ENCODE measurements around the gene EN2. TPM values are rescaled to one million over a fixed set of nuclear protein-coding genes. Genes with fewer than 3 reads are reported as not detected.

EN2 gene
- total and polyA plus RNA-seq, 2 of the 13 experiments (the other 11 are each of a cell fraction or from before 2014, with no cell fraction given): not detected

GRCh38 chr7:155482511-155483183 lies 24.7 kb downstream of the EN2 start:
- WGBS (ENCODE audit: low lambda C conversion rate): 25% methylated on average over 8 of the region's 17 CpGs
- DNase-seq (ENCODE audit: low spot score) (no peak), FAIRE-seq (no peak), ATAC-seq (no peak; the same call in 2 of the 3 replicates)
- ChIA-PET POLR2A (no interaction called here), CTCF (ENCODE audit: low intra/inter-chr PET ratio, low total read pairs) (no interaction called here)
- Histone ChIP-seq H3K4me2 (ENCODE audit: low read depth, low read length) (no peak overlapping the region), H2AFZ (ENCODE audit: low read length) (no peak overlapping the region), H3K4me3 (replicated peaks in 1 of 3; ENCODE audit: insufficient read depth in 1 of 3, low read depth in 2 of 3, low read length in 3 of 3) (no peak overlapping the region), H3K36me3 (replicated peaks in 1 of 2; ENCODE audit: control insufficient read depth in 1 of 2, insufficient read depth in 2 of 2, low read length in 2 of 2) (no peaks in the 10 kb centered on the region), H4K20me1 (ENCODE audit: insufficient read depth, low read length) (no peaks in the 10 kb centered on the region), H3K27ac (ENCODE audit: extremely low read length, insufficient read depth, low read length) (no peak overlapping the region), H3K9me3 (ENCODE audit: low read length) (no peaks in the 10 kb centered on the region), H3K79me2 (ENCODE audit: insufficient read depth, low read length) (no peaks in the 10 kb centered on the region), H3K4me1 (ENCODE audit: insufficient read depth, low read length) (no peaks in the 10 kb centered on the region), H3K9ac (ENCODE audit: insufficient read depth, low read depth, low read length) (no peak overlapping the region), H3K27me3 (ENCODE audit: control insufficient read depth in 1 of 2, insufficient read depth in 2 of 2, low read length in 2 of 2) (peaks cover 12 to 62% of the 10 kb centered on the region in 2 experiments)
- in situ Hi-C loops (cut with HindIII; ENCODE audit: extremely low pct_ligation_motif_present, low pct_unique_long_range_greater_than_20kb) (no loop called here), intact Hi-C loops (cut with micrococcal nuclease; ENCODE audit: unreplicated experiment) (no loop called here)
- TF ChIP-seq PCBP1 (IDR thresholded peaks at IDR 0.05; ENCODE audit: borderline replicate concordance, low read depth, low read length) (no peak), NFKBIZ (CRISPR knock-in tag; IDR thresholded peaks at IDR 0.05) (no peak), FOXO4 (CRISPR knock-in tag; conservative IDR thresholded peaks at IDR 0.05) (no peak), HMG20B (CRISPR knock-in tag; conservative IDR thresholded peaks at IDR 0.05) (no peak), NFIB (CRISPR knock-in tag; IDR thresholded peaks at IDR 0.05; ENCODE audit: borderline replicate concordance) (no peak), ZNF136 (CRISPR knock-in tag; IDR thresholded peaks at IDR 0.05; ENCODE audit: low read depth) (no peak), ZGPAT (CRISPR knock-in tag; IDR thresholded peaks at IDR 0.05) (no peak), ZC3H4 (CRISPR knock-in tag; IDR thresholded peaks at IDR 0.05; ENCODE audit: borderline replicate concordance) (no peak), ZKSCAN1 (IDR thresholded peaks at IDR 0.05; ENCODE audit: low read length) (no peak), AHR (CRISPR knock-in tag; IDR thresholded peaks at IDR 0.05) (no peak)
- BruUV-seq (replicated peaks): no TSS peak

Data from HepG2 (cell line).